K562 (cell line): Measurements from ENCODE around the gene HECW1.

Experiments
- CHD4 ChIP-seq: fragments of 200-600 bp; sonication (generic); IDR thresholded peaks from 3 replicates; pipeline ENCODE4 v1.6.1; 2012; ENCODE audit warnings: low read depth, mild to moderate bottlenecking, mixed read lengths, low read length, inconsistent platforms; ENCODE audit not compliant: insufficient read depth, insufficient replicate concordance, poor library complexity, severe bottlenecking
- CTCF ChIP-seq, 3 experiments: IDR thresholded peaks in 2 of 3; conservative IDR thresholded peaks in 1 of 3; 2 replicates each; pipeline ENCODE4 v1.5.1; 2011 to 2012; ENCODE audit warnings: low read length in 3 of 3, mild to moderate bottlenecking in 3 of 3, control low read depth in 2 of 3, improper control_type of control experiment in 1 of 3, inconsistent platforms in 1 of 3, low read depth in 1 of 3, mixed read lengths in 1 of 3, moderate library complexity in 1 of 3; ENCODE audit not compliant: insufficient read depth in 2 of 3
- NFXL1 ChIP-seq: fragments of 450-650 bp; formaldehyde crosslinking; IDR thresholded peaks from 2 replicates; pipeline ENCODE4 v1.4.0; 2021; ENCODE audit warnings: mild to moderate bottlenecking
- RBM22 ChIP-seq: fragments of 200-400 bp; formaldehyde crosslinking; IDR thresholded peaks from 2 replicates; pipeline ENCODE4 v1.6.1; 2018; ENCODE audit warnings: low read length, low read depth; ENCODE audit not compliant: poor library complexity, severe bottlenecking

- no peak for TF ChIP-seq CHD4
- TF ChIP-seq CTCF (IDR thresholded peaks at IDR 0.05 in 2 of 3, conservative IDR thresholded peaks at IDR 0.05 in 1 of 3; ENCODE audit: insufficient read depth in 2 of 3, low read depth in 1 of 3, low read length in 3 of 3), result no peak
- TF ChIP-seq RBM22, result no peak
- TF ChIP-seq NFXL1 (CRISPR knock-in tag), result no peak
These were observed 181.7 kb downstream of the HECW1 start for GRCh38 chr7:43294080-43294630.
